ENCODE results near the gene PSME4. TPM values are rescaled to one million over a fixed set of nuclear protein-coding genes. Genes with fewer than 3 reads are reported as not detected.

PSME4 gene
- total RNA-seq, 1 donor from 2014 or later = 35.3 TPM

GRCh38 chr2:53901192-53901591 is 69.6 kb downstream of the PSME4 start:
- no peak for DNase-seq (ENCODE audit: low spot score)
- no peak for ATAC-seq

GRCh38 chr2:53896864-53897263 is 73.9 kb downstream of the PSME4 start:
- DNase-seq (ENCODE audit: low spot score) = no peak
- ATAC-seq = peak; percentile 66

DNA sequence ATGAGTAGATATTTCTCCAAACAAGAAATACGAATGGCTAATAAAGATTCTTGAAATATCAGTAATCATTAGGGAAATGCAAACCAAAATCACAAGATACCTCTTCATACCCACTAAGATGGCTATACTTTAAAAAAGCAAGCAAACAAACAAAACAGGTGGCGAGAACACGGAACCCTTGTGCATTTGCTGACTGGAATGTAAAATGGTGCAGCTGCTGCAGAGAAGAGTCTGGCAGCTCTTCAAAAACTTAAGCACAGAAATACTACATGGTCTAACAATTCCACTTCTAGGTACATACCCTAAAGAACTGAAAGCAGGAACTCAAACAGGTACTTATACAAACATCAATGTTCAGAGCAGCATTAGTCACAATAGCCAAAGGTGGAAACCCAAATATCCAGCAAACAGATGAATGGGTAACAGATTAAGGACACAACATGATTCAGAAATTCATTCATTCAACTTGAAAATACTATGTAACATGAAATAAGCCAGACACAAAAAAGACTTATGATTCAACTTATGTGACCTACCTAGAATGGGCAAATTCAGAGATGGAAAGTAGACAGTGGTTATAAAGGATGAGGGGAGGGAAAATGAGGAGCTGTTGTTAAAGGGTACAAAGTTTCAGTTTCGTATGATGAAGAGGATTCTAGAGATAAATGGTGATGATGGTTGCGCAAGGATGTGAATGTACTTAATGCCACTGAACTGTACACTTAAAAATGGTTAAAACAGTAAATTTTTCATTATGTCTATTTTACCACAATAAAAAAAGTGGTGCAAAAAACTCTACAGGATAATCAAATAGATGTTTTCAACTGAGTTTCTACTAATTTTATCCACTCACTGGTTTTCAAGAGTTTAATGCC is 84.2 kb downstream of the PSME4 start:
- ATAC-seq (no peak), DNase-seq (ENCODE audit: low spot score) (no peak)

GRCh38 chr2:53884883-53885282 is 85.9 kb downstream of the PSME4 start:
- no peak for ATAC-seq
- no peak for DNase-seq (ENCODE audit: low spot score)

DNA sequence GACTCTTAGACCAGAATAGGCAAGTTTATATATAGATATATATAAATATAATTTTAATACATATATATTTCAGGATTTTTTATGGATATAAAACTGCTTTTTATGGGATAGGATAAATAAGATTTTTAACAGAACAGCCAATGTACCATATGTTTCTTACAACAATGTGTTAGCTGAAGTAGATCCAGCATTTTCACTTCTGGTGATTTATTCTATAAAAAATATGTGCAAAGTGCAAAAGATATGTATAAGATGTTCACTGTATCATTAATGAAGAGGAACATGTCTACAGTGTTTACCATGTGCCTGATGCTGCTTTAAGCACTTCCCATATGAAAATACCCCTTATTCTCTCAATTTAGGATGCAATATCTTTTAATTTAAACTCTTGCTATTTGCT is 88.8 kb downstream of the PSME4 start:
- ATAC-seq = no peak
- DNase-seq (ENCODE audit: low spot score) = no peak

- DNase-seq (ENCODE audit: low spot score) (no peak), ATAC-seq (no peak)
Observed at GRCh38 chr2:53881360-53881759, 89.4 kb downstream of the PSME4 start.

GRCh38 chr2:53880756-53881155 is 90.0 kb downstream of the PSME4 start:
- DNase-seq (ENCODE audit: low spot score) (no peak), ATAC-seq (no peak)

- DNase-seq (ENCODE audit: low spot score) = no peak
- ATAC-seq = no peak
Observed at GRCh38 chr2:53877556-53877955, 93.2 kb downstream of the PSME4 start.

DNA sequence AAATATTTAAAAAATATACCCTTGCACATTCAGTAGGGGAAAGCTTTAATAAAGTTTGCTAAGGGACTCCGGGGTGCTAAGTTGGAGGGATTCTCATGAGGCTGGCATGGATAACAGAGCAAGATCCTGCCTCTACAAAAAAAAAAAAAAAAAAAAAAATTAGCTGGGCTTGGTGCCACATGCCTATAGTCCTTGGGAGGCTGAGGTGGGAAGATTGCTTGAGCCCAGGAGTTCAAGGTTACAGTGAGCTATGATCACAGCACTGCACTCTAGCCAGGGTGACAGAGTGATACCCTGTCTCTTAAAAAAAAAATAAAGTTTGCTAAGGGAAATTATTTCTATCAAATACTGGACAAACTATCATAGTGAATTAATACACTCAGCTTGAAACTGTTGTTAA is 93.7 kb downstream of the PSME4 start:
- DNase-seq (ENCODE audit: low spot score) = no peak
- no peak for ATAC-seq

GRCh38 chr2:53874401-53874950 is 96.3 kb downstream of the PSME4 start:
- DNase-seq (ENCODE audit: low spot score) (no peak), ATAC-seq (no peak)

DNA sequence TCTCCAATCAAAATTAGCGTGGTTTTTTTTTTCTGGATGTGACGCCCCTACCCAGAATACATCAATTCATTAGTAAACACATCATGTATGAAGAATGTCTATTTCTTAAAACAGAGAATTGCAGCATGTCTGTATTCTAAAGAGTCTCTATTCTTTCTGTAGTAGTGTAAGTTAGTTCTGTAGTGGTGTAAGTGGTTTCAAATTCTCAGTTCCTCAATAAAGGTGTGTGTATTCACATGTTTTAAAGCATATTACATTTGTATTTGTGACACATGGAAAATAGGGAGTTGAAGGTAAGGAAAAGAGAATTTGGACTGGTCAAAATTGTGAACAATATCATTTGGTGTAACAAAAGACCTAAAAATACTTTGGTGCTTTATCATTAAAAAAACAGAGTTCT is 103.0 kb downstream of the PSME4 start:
- no peak for ATAC-seq

DNA sequence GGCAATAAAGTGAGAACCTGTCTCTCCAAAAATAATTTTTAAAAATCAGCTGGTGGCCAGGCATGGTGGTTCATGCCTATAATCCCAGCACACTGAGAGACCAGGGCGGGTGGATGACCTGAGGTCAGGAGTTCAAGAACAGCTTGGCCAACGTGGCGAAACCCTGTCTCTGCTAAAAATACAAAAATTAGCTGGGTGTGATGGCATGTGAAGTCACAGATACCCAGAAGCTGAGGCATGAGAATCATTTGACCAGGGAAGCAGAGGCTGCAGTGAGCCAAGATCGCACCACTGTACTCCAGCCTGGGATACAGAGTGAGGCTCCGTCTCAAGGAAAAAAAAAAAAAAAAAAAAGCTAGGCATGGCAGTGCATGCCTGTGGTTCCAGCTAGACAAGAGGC is 103.6 kb downstream of the PSME4 start:
- DNase-seq (ENCODE audit: low spot score) = no peak
- peak; percentile 56 for ATAC-seq

More for the DNA sequence above, 103.0 kb downstream of the PSME4 start:
- no peak for DNase-seq (ENCODE audit: low spot score)

- no peak for ATAC-seq
- no peak for DNase-seq (ENCODE audit: low spot score)
Observed at GRCh38 chr2:53865962-53866361, 104.8 kb downstream of the PSME4 start.

DNA sequence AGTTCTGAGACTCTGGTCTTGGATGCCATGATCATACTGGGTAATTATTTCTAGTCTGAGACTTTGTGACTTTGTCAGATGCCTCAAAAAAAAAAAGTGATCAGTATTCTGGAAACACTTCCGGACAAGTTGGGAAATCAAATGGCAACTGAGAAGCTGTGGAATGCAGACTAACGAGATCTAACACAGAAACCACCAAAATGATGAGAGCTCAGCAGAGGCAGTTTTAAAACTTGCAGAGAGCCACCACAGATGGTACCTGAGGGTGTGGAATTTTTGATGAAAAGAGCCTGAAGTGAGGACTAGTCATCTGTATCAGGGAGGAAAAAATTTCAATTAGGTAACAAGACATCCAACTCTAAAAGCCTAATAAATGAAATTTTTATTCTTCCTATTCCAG is 105.5 kb downstream of the PSME4 start:
- DNase-seq (ENCODE audit: low spot score) = no peak
- ATAC-seq = peak; percentile 32

DNA sequence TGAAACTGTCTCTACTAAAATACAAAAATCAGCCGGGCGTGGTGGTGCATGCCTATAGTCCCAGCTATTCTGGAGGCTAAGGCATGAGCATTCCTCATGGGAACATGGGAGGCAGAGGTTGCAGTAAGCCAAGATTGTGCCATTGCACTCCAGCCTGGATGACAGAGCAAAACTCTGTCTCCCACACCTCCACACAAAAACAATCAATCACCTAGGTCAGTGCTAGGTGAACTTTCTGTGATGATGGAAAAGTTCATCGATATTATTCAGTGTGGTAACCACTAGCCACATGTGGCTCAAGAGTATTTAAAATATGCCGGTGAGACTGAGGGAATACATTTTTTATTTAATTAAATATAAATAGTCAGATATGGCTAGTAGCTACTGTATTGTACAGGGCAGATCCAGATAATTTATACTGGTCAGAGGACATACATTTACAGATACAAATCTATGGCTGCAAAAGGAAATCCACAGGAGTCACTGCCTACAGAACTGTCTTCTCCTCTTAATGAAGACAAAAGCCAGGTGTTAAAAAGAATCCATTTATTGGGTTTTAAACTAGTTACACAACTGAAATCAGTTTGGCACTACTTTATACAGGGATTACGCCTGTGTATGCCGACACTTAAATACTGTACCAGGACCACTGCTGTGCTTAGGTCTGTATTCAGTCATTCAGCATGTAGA is 107.1 kb downstream of the PSME4 start:
- no peak for DNase-seq (ENCODE audit: low spot score)

DNA sequence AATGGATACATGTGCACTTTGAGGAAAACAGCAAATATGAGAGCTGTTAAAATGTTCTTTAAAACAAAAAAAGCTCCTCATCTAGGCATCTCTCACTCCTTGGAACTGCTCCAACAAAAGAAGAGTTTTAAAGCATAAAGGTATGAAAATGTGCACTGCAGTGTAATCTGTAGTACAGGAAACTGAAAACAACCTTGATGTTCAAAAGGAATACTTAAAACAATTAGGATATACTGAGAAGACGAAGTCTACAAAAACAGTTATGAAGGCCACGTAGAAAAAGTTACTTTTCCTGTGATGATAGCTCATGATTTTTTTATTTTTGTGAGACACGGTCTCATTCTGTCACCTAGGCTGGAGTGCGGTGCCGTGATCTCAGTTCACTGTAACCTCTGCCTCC is 109.0 kb downstream of the PSME4 start:
- no peak for DNase-seq (ENCODE audit: low spot score)
- ATAC-seq = no peak

More for the DNA sequence above, 107.1 kb downstream of the PSME4 start:
- peak; percentile 27 for ATAC-seq

DNA sequence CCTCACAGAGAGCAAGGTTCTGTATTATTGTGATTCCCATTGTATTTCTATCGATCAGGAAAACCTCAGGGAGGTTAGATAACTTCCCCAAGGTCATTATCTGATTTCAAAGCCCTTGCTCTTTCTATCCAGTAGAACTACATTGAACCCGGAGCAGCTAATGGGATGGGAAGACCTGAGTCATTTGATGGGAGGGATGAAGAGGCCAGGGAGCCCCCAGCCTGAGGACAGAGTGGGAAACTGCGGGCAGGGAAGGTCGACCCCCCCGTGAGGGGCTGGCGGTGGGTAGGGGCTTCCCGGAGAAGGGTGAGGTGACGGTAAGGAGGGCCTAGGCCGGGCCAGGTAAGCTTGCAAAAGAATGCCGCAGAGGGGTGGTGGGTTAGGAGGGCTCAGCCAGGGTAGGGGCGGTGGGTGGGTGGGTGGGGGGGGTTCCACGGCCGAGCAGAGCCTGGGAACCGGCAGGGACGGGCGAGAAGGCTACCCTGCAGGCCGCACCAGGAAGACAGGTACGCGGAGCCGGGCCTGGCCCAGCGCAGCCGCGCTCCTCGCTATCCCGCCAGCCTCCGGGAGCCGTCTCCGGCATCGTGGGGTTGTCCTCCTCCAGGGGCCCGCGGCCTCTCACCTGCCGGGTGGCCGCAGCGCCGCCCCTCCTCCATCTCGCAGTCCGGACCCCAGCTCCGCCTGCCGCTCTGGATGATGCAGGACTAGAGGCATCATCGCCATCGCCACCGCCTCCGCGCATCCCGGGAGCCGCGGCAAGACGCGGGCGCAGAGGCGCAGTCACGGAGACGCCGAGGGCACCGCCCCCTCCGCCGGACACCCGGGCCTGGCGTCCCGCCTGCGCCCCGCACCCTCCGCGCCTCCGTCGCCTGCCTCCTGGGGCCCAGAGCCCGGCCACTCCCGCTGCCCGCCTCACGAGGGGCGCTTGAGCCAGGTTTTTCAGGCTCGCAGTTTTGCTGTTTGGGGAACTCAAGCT is 111.3 kb downstream of the PSME4 start, which contains the start of gene GPR75:
TSS of gene GPR75 (minus strand) at position 762 of the 976 bp plus-strand sequence. CDS start 5,211 bp downstream, outside the sequence.
- ATAC-seq (peak; percentile 94), DNase-seq (ENCODE audit: low spot score) (peak; percentile 73)

DNA sequence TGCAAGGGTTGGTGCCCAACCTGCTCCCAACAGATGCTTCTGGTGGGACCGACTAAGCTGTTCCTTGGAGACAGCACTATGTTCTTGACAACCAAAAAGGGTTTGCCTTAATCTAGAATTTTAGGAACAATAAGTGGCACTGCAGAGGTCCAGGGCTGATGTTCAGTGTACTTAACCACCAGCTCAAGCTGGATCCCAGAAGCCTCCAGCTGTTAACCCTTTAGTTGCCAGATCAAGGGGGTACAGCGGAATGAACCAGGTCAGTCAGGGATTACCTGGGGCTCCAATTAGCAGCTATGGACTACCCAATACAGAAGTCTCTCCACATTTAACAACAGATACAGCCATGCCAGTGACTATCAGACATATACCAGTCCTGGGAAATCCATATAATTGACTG is 114.5 kb downstream of the PSME4 start:
- no peak for DNase-seq (ENCODE audit: low spot score)
- no peak for ATAC-seq

DNA sequence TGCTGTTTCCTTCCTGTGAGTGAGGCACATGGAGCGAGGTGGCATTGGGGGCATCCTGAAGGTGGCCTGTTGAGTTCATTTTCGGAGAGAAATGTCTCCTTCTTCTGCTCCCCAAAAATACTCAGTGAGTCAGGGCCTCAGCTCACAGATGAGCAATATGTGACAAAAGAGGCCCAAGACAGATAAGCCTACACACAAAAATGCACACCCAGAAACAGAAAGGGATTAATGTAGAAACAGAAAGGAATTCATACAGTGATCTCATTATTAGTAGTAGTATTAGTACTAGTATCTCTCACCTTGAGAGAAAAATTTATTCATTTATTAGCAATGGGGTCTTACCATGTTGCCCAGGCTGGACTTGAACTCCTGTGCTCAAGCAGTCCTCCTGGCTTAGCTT is 116.1 kb downstream of the PSME4 start:
- ATAC-seq (no peak), DNase-seq (ENCODE audit: low spot score) (no peak)

DNA sequence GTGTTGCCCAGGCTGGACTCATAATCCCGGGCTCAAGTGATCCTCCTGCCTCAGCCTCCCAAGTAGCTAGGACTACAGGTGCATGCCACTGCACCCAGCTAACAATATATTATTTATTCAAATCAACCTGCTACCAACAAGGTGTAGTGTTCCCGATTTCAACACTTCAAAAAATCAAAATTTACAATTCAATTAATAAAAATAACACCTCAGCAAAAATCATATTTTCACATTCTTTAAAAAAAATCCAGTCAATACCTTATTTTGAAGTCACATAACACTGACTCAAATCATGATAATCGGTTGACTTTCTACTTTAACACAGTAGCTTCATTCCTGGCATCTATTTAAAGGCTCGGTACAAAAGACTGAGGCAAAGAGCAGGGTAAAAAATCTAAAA is 118.3 kb downstream of the PSME4 start:
- ATAC-seq (no peak), DNase-seq (ENCODE audit: low spot score) (no peak)

Data from left lobe of liver (tissue), 2 donors.